Neural cell (in vitro differentiated cells): ENCODE data around the gene GBP3. TPM values are rescaled to one million over a fixed set of nuclear protein-coding genes. Genes with fewer than 3 reads are reported as not detected.

ENCODE experiments used
- H2AFZ ChIP-seq: fragments of 200-600, 300-800 bp; sonication (generic), shearing (Covaris generic); 2 replicates; pipeline ENCODE4 v1.6.0; 2014; ENCODE audit warnings: low read depth, mild to moderate bottlenecking, antibody characterized with exemption, low read length, moderate library complexity
- H3F3A ChIP-seq: fragments of 200-600 bp; shearing (Covaris generic); 2 replicates; pipeline ENCODE4 v1.6.1; 2016; ENCODE audit warnings: mild to moderate bottlenecking, moderate library complexity, mixed read lengths, antibody characterized with exemption, low read length; ENCODE audit not compliant: insufficient read depth, poor library complexity, severe bottlenecking
- H3K27ac ChIP-seq: fragments of 200-600, 300-800 bp; sonication (generic), shearing (Covaris generic); 2 replicates; pipeline ENCODE4 v1.5.1; 2014; ENCODE audit warnings: mild to moderate bottlenecking, low read length, moderate library complexity
- H3K27me3 ChIP-seq: fragments of 300-800, 200-600 bp; sonication (generic), shearing (Covaris generic); 2 replicates; pipeline ENCODE4 v1.6.0; 2014; ENCODE audit warnings: mild to moderate bottlenecking, low read depth, low read length, moderate library complexity; ENCODE audit not compliant: insufficient read depth
- H3K36me3 ChIP-seq: fragments of 300-800, 200-600 bp; sonication (generic), shearing (Covaris generic); 2 replicates; pipeline ENCODE4 v1.5.1; 2014; ENCODE audit warnings: mild to moderate bottlenecking, antibody characterized with exemption, low read length, moderate library complexity; ENCODE audit not compliant: insufficient read depth
- H3K4me2 ChIP-seq: fragments of 300-800, 200-600 bp; sonication (generic), shearing (Covaris generic); 2 replicates; pipeline ENCODE4 v1.6.0; 2014; ENCODE audit warnings: mild to moderate bottlenecking, low read length
- H3K4me3 ChIP-seq: fragments of 300-800, 200-600 bp; sonication (generic), shearing (Covaris generic); 2 replicates; pipeline ENCODE4 v1.5.1; 2014; ENCODE audit warnings: mild to moderate bottlenecking, low read length, moderate library complexity
- H3K79me2 ChIP-seq: fragments of 200-600 bp; shearing (Covaris generic); replicated peaks from 2 replicates; pipeline ENCODE4 v1.6.0; 2014; ENCODE audit warnings: mild to moderate bottlenecking, low read length, moderate library complexity; ENCODE audit not compliant: insufficient read depth
- H3K9ac ChIP-seq: fragments of 300-800, 200-600 bp; sonication (generic), shearing (Covaris generic); 2 replicates; pipeline ENCODE4 v1.6.1; 2016; ENCODE audit warnings: mild to moderate bottlenecking, low read length, mixed read lengths
- H3K9me2 ChIP-seq: fragments of 200-600 bp; shearing (Covaris generic); 2 replicates; pipeline ENCODE4 v1.6.1; 2016; ENCODE audit warnings: mild to moderate bottlenecking, low read length, mixed read lengths; ENCODE audit not compliant: insufficient read depth
- H3K9me3 ChIP-seq: fragments of 200-600, 300-800 bp; sonication (generic), shearing (Covaris generic); 2 replicates; pipeline ENCODE4 v1.6.1; 2016; ENCODE audit warnings: mild to moderate bottlenecking, mixed run types, low read length, moderate library complexity, mixed read lengths
- H4K20me1 ChIP-seq: fragments of 200-600 bp; shearing (Covaris generic); 2 replicates; pipeline ENCODE4 v1.6.1; 2016; ENCODE audit warnings: mild to moderate bottlenecking, mixed run types; ENCODE audit not compliant: insufficient read depth
- EP300 ChIP-seq: fragments of 450-650 bp; conservative IDR thresholded peaks from 2 replicates; pipeline ENCODE4 v1.6.1; 2014; ENCODE audit warnings: antibody characterized with exemption, mild to moderate bottlenecking, moderate library complexity; ENCODE audit not compliant: poor library complexity, severe bottlenecking
- EZH2 ChIP-seq: fragments of 200-600, 300-800 bp; shearing (Covaris generic), sonication (generic); IDR thresholded peaks from 2 replicates; pipeline ENCODE4 v1.6.1; 2014; ENCODE audit warnings: antibody characterized with exemption, low read length, borderline replicate concordance, mild to moderate bottlenecking; ENCODE audit not compliant: insufficient read depth, poor library complexity, severe bottlenecking
- MXI1 ChIP-seq: fragments of 450-650 bp; conservative IDR thresholded peaks from 2 replicates; pipeline ENCODE4 v1.6.1; 2014; ENCODE audit warnings: antibody characterized with exemption, mild to moderate bottlenecking; ENCODE audit not compliant: poor library complexity, severe bottlenecking
- POLR2AphosphoS5 ChIP-seq: IDR thresholded peaks from 2 replicates; pipeline ENCODE4 v1.6.1; 2012
- RAD21 ChIP-seq: fragments of 450-650 bp; conservative IDR thresholded peaks from 2 replicates; pipeline ENCODE4 v1.6.1; 2014; ENCODE audit warnings: antibody characterized with exemption, mild to moderate bottlenecking, moderate library complexity
- REST ChIP-seq: IDR thresholded peaks from 2 replicates; pipeline ENCODE4 v1.6.1; 2012; ENCODE audit warnings: borderline replicate concordance
- SMC3 ChIP-seq: fragments of 450-650 bp; conservative IDR thresholded peaks from 2 replicates; pipeline ENCODE4 v1.6.1; 2014; ENCODE audit warnings: antibody characterized with exemption, mild to moderate bottlenecking, moderate library complexity; ENCODE audit not compliant: poor library complexity
- TAF1 ChIP-seq: IDR thresholded peaks from 2 replicates; pipeline ENCODE4 v1.6.1; 2012; ENCODE audit warnings: low read depth
- polyA plus RNA-seq: library from polyadenylated mRNA; depleted of rRNA; stranded (reverse); fragments of >200 nt; gene quantifications from 2 replicates; pipeline ENCODE4 v1.2.3, GENCODE V29; 2014
- TF ChIP-seq, protein P1 (sequence below): fragments of 450-650 bp; IDR thresholded peaks from 2 replicates; pipeline ENCODE4 v1.5.1; 2014; ENCODE audit warnings: antibody characterized with exemption, mild to moderate bottlenecking, moderate library complexity; ENCODE audit not compliant: poor library complexity, severe bottlenecking

The GBP3 gene
- polyA plus RNA-seq, 1 donor from 2014 or later: not detected

- Histone ChIP-seq H3K27me3 (no peaks in the 10 kb centered on the region), H3K27ac (no peak overlapping the region), H3K9ac (no peak overlapping the region), H3K79me2 (no peaks in the 10 kb centered on the region), H3F3A (no peaks in the 10 kb centered on the region), H3K36me3 (no peaks in the 10 kb centered on the region), H3K4me3 (no peak overlapping the region), H3K9me2 (no peaks in the 10 kb centered on the region), H3K9me3 (no peaks in the 10 kb centered on the region), H4K20me1 (no peaks in the 10 kb centered on the region), H3K4me2 (no peak overlapping the region), H2AFZ (no peak overlapping the region)
- TF ChIP-seq, protein P1, sequence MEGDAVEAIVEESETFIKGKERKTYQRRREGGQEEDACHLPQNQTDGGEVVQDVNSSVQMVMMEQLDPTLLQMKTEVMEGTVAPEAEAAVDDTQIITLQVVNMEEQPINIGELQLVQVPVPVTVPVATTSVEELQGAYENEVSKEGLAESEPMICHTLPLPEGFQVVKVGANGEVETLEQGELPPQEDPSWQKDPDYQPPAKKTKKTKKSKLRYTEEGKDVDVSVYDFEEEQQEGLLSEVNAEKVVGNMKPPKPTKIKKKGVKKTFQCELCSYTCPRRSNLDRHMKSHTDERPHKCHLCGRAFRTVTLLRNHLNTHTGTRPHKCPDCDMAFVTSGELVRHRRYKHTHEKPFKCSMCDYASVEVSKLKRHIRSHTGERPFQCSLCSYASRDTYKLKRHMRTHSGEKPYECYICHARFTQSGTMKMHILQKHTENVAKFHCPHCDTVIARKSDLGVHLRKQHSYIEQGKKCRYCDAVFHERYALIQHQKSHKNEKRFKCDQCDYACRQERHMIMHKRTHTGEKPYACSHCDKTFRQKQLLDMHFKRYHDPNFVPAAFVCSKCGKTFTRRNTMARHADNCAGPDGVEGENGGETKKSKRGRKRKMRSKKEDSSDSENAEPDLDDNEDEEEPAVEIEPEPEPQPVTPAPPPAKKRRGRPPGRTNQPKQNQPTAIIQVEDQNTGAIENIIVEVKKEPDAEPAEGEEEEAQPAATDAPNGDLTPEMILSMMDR: no peak
- TF ChIP-seq EP300 (no peak), REST (no peak), TAF1 (no peak), SMC3 (no peak), EZH2 (no peak), POLR2AphosphoS5 (no peak), RAD21 (no peak), MXI1 (no peak)
Observed at GRCh38 chr1:89063094-89063493, 40.4 kb upstream of the GBP3 start.

DNA sequence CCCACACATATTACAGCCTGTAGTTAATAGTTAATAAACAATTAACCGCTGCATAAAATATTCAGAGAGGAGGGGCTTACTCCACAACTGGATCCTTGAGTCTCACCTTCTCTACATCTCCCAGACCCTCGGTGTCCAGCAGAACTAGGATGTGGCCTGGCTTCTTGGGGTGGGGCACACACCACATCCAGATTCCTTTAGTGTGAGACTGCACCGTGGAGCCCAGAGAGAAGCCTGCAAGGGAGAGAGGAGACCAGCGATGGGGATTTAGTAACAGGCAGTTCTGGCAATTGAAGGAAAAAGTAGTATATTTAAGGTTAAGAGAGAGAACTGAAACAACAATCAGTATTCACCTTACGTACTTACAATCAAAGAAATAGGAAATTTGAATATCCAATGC is 37.4 kb upstream of the GBP3 start:
- no peaks in the 10 kb centered on the region for H4K20me1 ChIP-seq
- H3K4me2 ChIP-seq: no peak overlapping the region

More for the DNA sequence above, 37.4 kb upstream of the GBP3 start:
- Histone ChIP-seq H3K9me2 (no peaks in the 10 kb centered on the region), H3K79me2 (no peaks in the 10 kb centered on the region), H3K9me3 (no peaks in the 10 kb centered on the region), H3K36me3 (no peaks in the 10 kb centered on the region), H2AFZ (no peak overlapping the region), H3K27ac (no peak overlapping the region), H3K9ac (no peak overlapping the region), H3K4me3 (no peak overlapping the region), H3K27me3 (no peaks in the 10 kb centered on the region), H3F3A (no peaks in the 10 kb centered on the region)
- TF ChIP-seq, protein P1: no peak
- no peak for TF ChIP-seq SMC3
- TF ChIP-seq RAD21: no peak
- TF ChIP-seq REST: no peak
- TF ChIP-seq TAF1: no peak
- no peak for TF ChIP-seq EZH2
- TF ChIP-seq EP300: no peak
- no peak for TF ChIP-seq POLR2AphosphoS5
- TF ChIP-seq MXI1: no peak
